DMS153 (cell line): ENCODE measurements around the gene NDRG2.

Source experiments
- DNase-seq: peaks from one replicate; lab custom pipeline; 2025; lab: John Stamatoyannopoulos, UW

The NDRG2 gene

DNA sequence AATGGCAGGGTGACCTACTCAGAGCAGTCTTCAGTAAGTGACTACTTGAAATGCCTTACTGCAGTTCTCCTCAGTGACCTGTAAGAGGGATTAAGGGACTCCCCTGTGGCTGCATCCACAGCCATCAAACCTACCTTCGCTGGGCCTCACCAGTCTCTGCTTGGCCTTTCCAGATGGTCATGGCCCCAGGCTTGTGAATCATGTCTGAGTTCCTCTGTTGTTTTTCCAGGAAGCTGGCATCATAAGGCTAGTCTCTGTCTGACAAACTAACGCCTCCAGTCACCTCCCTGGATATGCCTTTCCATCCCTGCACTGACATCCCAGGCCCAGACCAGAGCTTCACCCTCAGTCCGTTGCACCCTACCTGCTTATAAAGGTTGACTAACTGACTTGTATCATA is 55.5 kb downstream of the NDRG2 start:
- no peak for DNase-seq
